A549 treated with AZD9567 at 1 μM for 4 hours (cell line): Measurements from ENCODE around the gene DNAJC30. TPM values are rescaled to one million over a fixed set of nuclear protein-coding genes. Genes with fewer than 3 reads are reported as not detected.

Source experiments
- total RNA-seq: library from RNA; stranded (reverse); fragments of 200-300 nt; extraction: Qiagen RNA extraction; gene quantifications from 5 replicates; pipeline ENCODE4 v1.2.3, GENCODE V29; 2022; ENCODE audit not compliant: insufficient read depth

DNAJC30 gene
- 6.9 to 10.6 TPM (median 9.7 TPM) in 5 replicates for total RNA-seq

GRCh38 chr7:73683056-73683787 is at the start of gene DNAJC30, which contains the start of gene BUD23:
DNAJC30 (minus strand) TSS chr7:73683453; CDS start chr7:73683423, 30 bp downstream.
BUD23 (plus strand) TSS chr7:73683597; CDS start chr7:73683626, 29 bp downstream.

GRCh38 chr7:73718905-73719805 is 35.9 kb upstream of the DNAJC30 start, which contains the start of gene STX1A:
STX1A (minus strand) TSS chr7:73719669; CDS start chr7:73719631, 38 bp downstream.

GRCh38 chr7:73667344-73668102 is 15.7 kb downstream of the DNAJC30 start, which contains the start of gene VPS37D:
VPS37D (plus strand) TSS chr7:73667831; CDS start chr7:73667959, 128 bp downstream.

Other genes starting within 250 kb of the DNAJC30 start
- gene FZD9, start 249.7 kb downstream of the DNAJC30 start, total RNA-seq: 2.1 to 3.0 TPM (median 2.7 TPM) in 4 of 5 replicates, not detected in the other
- gene BAZ1B, start 161.2 kb downstream of the DNAJC30 start, total RNA-seq: 50.1 to 62.0 TPM (median 56.3 TPM) in 5 replicates
- 62.5 to 75.3 TPM (median 70.1 TPM) in 5 replicates for gene BCL7B, start 125.8 kb downstream of the DNAJC30 start, total RNA-seq
- gene TBL2, start 104.9 kb downstream of the DNAJC30 start, total RNA-seq: 49.1 to 56.0 TPM (median 50.6 TPM) in 5 replicates
- 0.59 to 1.3 TPM (median 1.2 TPM) in 5 replicates for gene MLXIPL, start 58.9 kb downstream of the DNAJC30 start, total RNA-seq
- 3.4 to 4.7 TPM (median 4.3 TPM) in 5 replicates for gene VPS37D, start 15.6 kb downstream of the DNAJC30 start, total RNA-seq
- 121 to 158 TPM (median 128 TPM) in 5 replicates for gene BUD23, start 144 bp upstream of the DNAJC30 start, total RNA-seq
- 43.1 to 71.4 TPM (median 70.4 TPM) in 5 replicates for gene STX1A, start 36.2 kb upstream of the DNAJC30 start, total RNA-seq
- 25.8 to 38.2 TPM (median 26.9 TPM) in 5 replicates for gene ABHD11, start 55.3 kb upstream of the DNAJC30 start, total RNA-seq
- 2.9 to 3.4 TPM (median 3.1 TPM) in 4 of 5 replicates, not detected in the other for gene CLDN3, start 86.8 kb upstream of the DNAJC30 start, total RNA-seq
- 2.9 to 4.1 TPM (median 3.4 TPM) in 5 replicates for gene CLDN4, start 147.5 kb upstream of the DNAJC30 start, total RNA-seq
- gene METTL27, start 159.1 kb upstream of the DNAJC30 start, total RNA-seq: 6.4 to 10.8 TPM (median 9.5 TPM) in 5 replicates
- gene TMEM270, start 177.7 kb upstream of the DNAJC30 start, total RNA-seq: 0.09 to 0.13 TPM in 2 of 5 replicates, not detected in the others